Endodermal cell (in vitro differentiated cells): ENCODE data around the gene KATNB1. TPM values are rescaled to one million over a fixed set of nuclear protein-coding genes. Genes with fewer than 3 reads are reported as not detected.

ENCODE experiments used
- DNase-seq: peaks from one replicate; pipeline ENCODE4 v3.0.0-alpha.2; 2017
- H3K27ac ChIP-seq: 2 replicates; pipeline ENCODE4 v1.5.1; 2013; ENCODE audit warnings: mild to moderate bottlenecking, low read depth, low read length, moderate library complexity
- H3K27me3 ChIP-seq: 2 replicates; pipeline ENCODE4 v1.6.1; 2013; ENCODE audit warnings: mild to moderate bottlenecking, low read length, moderate library complexity; ENCODE audit not compliant: insufficient read depth, control insufficient read depth, poor library complexity, severe bottlenecking
- H3K36me3 ChIP-seq: 2 replicates; pipeline ENCODE4 v1.7.0; 2013; ENCODE audit warnings: mild to moderate bottlenecking, low read length, moderate library complexity; ENCODE audit not compliant: control insufficient read depth, insufficient read depth
- H3K4me1 ChIP-seq: one replicate; pipeline ENCODE4 v1.7.0; 2013; ENCODE audit warnings: low read length; ENCODE audit not compliant: control insufficient read depth, insufficient read depth
- H3K4me3 ChIP-seq: 2 replicates; pipeline ENCODE4 v1.5.1; 2013; ENCODE audit warnings: mild to moderate bottlenecking, low read length, moderate library complexity
- H3K9ac ChIP-seq: 2 replicates; pipeline ENCODE4 v1.6.1; 2013; ENCODE audit warnings: mild to moderate bottlenecking, low read length, moderate library complexity; ENCODE audit not compliant: poor library complexity, severe bottlenecking; ENCODE audit errors: extremely low read depth
- H3K9me3 ChIP-seq: 2 replicates; pipeline ENCODE4 v1.6.1; 2013; ENCODE audit warnings: mild to moderate bottlenecking, low read length, moderate library complexity; ENCODE audit not compliant: control insufficient read depth
- H3K27ac Mint-ChIP-seq: 2 replicates; pipeline ENCODE4 v1.8.0; 2020; ENCODE audit warnings: mixed read lengths
- H3K27me3 Mint-ChIP-seq: 2 replicates; pipeline ENCODE4 v1.8.0; 2021; ENCODE audit warnings: mild to moderate bottlenecking, mixed read lengths; ENCODE audit not compliant: insufficient read depth
- H3K36me3 Mint-ChIP-seq: 2 replicates; pipeline ENCODE4 v1.8.0; 2020; ENCODE audit warnings: low read depth, mixed read lengths
- H3K4me1 Mint-ChIP-seq: 2 replicates; pipeline ENCODE4 v1.8.0; 2020; ENCODE audit warnings: mixed read lengths
- H3K4me3 Mint-ChIP-seq: 2 replicates; pipeline ENCODE4 v1.8.0; 2020; ENCODE audit warnings: mild to moderate bottlenecking, moderate library complexity, mixed read lengths
- H3K9me3 Mint-ChIP-seq: 2 replicates; pipeline ENCODE4 v1.8.0; 2020; ENCODE audit warnings: mild to moderate bottlenecking, mixed read lengths
- WGBS, 2 experiments: methylation state at CpG; one replicate each; pipeline versions ENCODE4 v1.1.5 to v1.1.7; 2013; ENCODE audit warnings: missing lambda C conversion rate in 2 of 2, mixed read lengths in 1 of 2; ENCODE audit not compliant: insufficient coverage in 1 of 2, insufficient read length in 1 of 2; 5-methylcytosine and 5-hydroxymethylcytosine counted together
- total RNA-seq, 2 donors: library from RNA; stranded (reverse); fragmentation: NEBNext Ultra II Directional in 1 of 2; extraction: Animal tissue kit (Norgen Biotek cat#: 25700) in 1 of 2; gene quantifications; 2 replicates in 1 of 2; 3 replicates in 1 of 2; pipeline ENCODE4 v1.2.1, GENCODE V29; 2021
- TF ChIP-seq, protein P1 (sequence below): fragments of 200-600 bp; sonication (generic); conservative IDR thresholded peaks from 2 replicates; pipeline ENCODE4 v1.5.0; 2021; ENCODE audit warnings: antibody characterized with exemption, mild to moderate bottlenecking

The KATNB1 gene
- total RNA-seq, 2 donors from 2014 or later, result 26.1 to 32.4 TPM

GRCh38 chr16:57749101-57749692 lies 13.6 kb downstream of the KATNB1 start:
- Mint-ChIP-seq H3K36me3 (peaks cover 9% of the 10 kb centered on the region), H3K4me1 (no peaks in the 10 kb centered on the region), H3K27me3 (no peaks in the 10 kb centered on the region), H3K4me3 (no peak overlapping the region), H3K9me3 (no peaks in the 10 kb centered on the region), H3K27ac (no peak overlapping the region)
- H3K27me3 ChIP-seq, result no peaks in the 10 kb centered on the region
- 92 to 93% methylated on average over 3 of the region's 3 CpGs for WGBS, 2 experiments
- no peaks in the 10 kb centered on the region for H3K36me3 ChIP-seq
- no peaks in the 10 kb centered on the region for H3K4me1 ChIP-seq
- H3K9me3 ChIP-seq, result no peaks in the 10 kb centered on the region
- H3K4me3 ChIP-seq, result no peak overlapping the region
- TF ChIP-seq, protein P1, sequence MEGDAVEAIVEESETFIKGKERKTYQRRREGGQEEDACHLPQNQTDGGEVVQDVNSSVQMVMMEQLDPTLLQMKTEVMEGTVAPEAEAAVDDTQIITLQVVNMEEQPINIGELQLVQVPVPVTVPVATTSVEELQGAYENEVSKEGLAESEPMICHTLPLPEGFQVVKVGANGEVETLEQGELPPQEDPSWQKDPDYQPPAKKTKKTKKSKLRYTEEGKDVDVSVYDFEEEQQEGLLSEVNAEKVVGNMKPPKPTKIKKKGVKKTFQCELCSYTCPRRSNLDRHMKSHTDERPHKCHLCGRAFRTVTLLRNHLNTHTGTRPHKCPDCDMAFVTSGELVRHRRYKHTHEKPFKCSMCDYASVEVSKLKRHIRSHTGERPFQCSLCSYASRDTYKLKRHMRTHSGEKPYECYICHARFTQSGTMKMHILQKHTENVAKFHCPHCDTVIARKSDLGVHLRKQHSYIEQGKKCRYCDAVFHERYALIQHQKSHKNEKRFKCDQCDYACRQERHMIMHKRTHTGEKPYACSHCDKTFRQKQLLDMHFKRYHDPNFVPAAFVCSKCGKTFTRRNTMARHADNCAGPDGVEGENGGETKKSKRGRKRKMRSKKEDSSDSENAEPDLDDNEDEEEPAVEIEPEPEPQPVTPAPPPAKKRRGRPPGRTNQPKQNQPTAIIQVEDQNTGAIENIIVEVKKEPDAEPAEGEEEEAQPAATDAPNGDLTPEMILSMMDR, result no peak
- no peak for DNase-seq
- H3K9ac ChIP-seq, result no peak overlapping the region
- H3K27ac ChIP-seq, result no peak overlapping the region

GRCh38 chr16:57749856-57750452 lies 14.4 kb downstream of the KATNB1 start:
- no peaks in the 10 kb centered on the region for H3K4me1 Mint-ChIP-seq
- TF ChIP-seq, protein P1, result no peak
- peaks cover 12% of the 10 kb centered on the region for H3K36me3 Mint-ChIP-seq
- no peak overlapping the region for H3K27ac Mint-ChIP-seq
- WGBS, 2 experiments, result 85 to 86% methylated on average over 4 to 5 of the region's 5 CpGs
- Histone ChIP-seq H3K9ac (no peak overlapping the region), H3K9me3 (no peaks in the 10 kb centered on the region), H3K27me3 (no peaks in the 10 kb centered on the region), H3K4me1 (no peaks in the 10 kb centered on the region), H3K4me3 (no peak overlapping the region), H3K27ac (no peak overlapping the region), H3K36me3 (no peaks in the 10 kb centered on the region)
- no peak for DNase-seq
- H3K27me3 Mint-ChIP-seq, result no peaks in the 10 kb centered on the region
- H3K9me3 Mint-ChIP-seq, result no peaks in the 10 kb centered on the region
- no peak overlapping the region for H3K4me3 Mint-ChIP-seq

DNA sequence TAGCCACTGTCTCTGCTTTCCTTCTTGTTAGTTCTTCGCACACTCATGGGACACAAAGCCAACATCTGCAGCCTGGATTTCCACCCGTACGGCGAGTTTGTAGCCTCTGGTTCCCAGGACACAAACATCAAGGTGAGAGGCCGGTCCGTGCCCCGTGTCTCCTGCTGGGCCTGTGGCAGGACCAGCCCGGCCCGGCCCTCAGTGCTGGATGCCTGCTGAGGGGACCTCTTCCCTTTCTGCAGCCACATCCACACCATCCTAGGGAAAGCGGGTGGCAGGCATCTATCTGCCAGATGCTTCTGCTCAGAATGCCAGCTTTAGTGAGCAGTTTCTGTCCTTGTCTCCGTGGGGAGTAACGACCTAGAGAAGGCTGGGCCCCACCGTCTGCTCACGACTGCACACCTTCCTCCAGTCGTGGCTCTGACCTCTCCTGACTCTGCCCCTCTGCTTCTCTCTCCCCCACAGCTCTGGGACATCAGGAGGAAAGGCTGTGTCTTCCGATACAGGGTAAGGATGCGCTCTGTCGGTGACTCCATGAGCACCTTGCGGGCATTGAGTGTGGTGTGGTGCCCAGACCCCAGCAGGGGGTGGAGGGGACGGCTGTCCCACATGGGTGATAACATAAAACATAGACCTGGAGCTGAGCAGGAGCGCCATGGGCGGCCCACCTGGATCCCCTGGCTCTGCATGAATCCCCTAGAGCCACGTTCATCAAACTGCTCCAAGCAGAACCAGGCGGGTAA lies 15.4 kb downstream of the KATNB1 start:
- Histone ChIP-seq H3K27ac (no peak overlapping the region), H3K9ac (no peak overlapping the region), H3K27me3 (no peaks in the 10 kb centered on the region), H3K36me3 (no peaks in the 10 kb centered on the region), H3K4me1 (no peaks in the 10 kb centered on the region), H3K9me3 (no peaks in the 10 kb centered on the region), H3K4me3 (no peak overlapping the region)
- TF ChIP-seq, protein P1, result no peak
- DNase-seq, result no peak
- Mint-ChIP-seq H3K4me3 (no peak overlapping the region), H3K27ac (no peak overlapping the region), H3K27me3 (no peaks in the 10 kb centered on the region), H3K9me3 (no peaks in the 10 kb centered on the region), H3K36me3 (peaks cover 14% of the 10 kb centered on the region), H3K4me1 (no peaks in the 10 kb centered on the region)
- 90 to 95% methylated on average over 18 to 24 of the region's 24 CpGs for WGBS, 2 experiments
